Activated gamma-delta T cell treated with anti-CD3 and anti-CD28 coated beads, Interleukin-2, amount 50 U/mL, for 16 hours (primary cell): Measurements from ENCODE around the gene PLAC8.
"Not testable (repeated sequence)": the region's sequence is repeated elsewhere in the genome, so short reads cannot be mapped to it uniquely, and the experiment has no call there.

ENCODE experiments used
- DNase-seq: peaks from one replicate; pipeline ENCODE4 v3.0.0-alpha.2; 2020; ENCODE audit warnings: low read depth

Gene PLAC8

GRCh38 chr4:83067058-83067639 is 47.4 kb downstream of the PLAC8 start:
- DNase-seq, result no peak

DNA sequence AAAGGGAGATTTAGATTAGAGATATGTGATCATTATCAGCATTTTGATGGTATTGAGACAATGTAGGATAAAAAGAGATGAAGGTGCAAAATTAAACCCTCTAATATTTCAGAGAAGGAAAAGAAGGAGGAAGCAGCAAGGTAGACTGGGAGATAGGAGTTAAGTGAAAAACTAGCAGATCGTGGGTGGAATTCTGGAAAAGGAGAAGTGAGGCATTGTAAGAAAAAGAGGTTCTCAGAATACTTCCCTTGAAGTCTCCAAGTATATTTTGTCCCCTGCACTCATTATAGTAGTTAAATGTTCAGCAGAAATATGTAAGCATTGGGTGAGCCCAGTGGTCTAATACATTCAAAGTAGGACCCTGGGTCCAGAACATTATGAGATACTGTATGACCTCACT is 49.3 kb downstream of the PLAC8 start:
- no peak for DNase-seq

- DNase-seq, result no peak
Observed at GRCh38 chr4:83062739-83063138, 51.8 kb downstream of the PLAC8 start.

GRCh38 chr4:83054928-83055327 is 59.6 kb downstream of the PLAC8 start:
- no peak for DNase-seq

DNA sequence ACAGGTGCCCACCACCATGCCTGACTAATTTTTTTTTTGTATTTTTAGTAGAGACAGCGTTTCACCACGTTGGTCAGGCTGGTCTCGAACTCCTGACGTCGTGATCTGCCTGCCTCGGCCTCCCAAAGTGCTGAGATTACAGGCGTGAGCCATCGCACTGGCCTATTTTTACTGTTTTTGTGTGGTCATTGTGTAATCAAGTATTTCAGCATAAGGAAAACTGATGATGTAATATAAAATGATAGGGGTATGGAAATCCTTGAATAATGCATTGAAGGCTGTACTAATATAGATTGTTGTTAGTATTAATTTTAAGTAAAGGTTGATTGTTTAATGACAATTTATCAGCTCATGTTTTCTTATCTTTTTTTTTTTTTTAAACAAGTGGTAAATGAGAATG is 65.7 kb downstream of the PLAC8 start:
- not testable (repeated sequence) for DNase-seq

- no peak for DNase-seq
Observed at GRCh38 chr4:83046693-83047473, 67.6 kb downstream of the PLAC8 start.

DNA sequence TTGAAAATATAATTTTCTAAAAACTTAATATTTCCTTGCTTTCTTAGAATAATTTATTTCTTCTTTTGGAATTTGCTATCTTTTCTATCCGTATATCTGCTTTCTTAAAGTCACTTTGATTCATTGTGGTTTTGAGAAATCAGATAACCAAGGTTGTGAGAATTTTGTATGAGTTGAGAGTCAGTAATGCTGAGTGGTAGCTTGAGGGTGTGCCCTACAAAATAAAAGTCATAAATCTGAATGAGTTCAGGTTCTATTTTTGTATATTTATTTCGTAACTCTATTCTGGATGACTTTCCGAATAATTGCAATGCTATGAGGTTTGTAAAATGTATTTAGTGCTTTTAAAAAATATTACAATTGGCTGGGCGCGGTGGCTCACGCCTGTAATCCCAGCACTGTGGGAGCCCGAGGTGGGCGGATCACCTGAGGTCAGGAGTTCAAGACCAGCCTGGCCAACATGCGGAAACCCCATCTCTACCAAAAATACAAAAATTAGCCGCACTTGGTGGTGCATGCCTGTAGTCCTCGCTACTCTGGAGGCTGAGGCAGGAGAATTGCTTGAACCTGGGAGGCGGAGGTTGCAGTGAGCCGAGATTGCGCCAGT is 70.6 kb downstream of the PLAC8 start:
- no peak for DNase-seq

- DNase-seq, result not testable (repeated sequence)
Observed at GRCh38 chr4:83043157-83043556, 71.4 kb downstream of the PLAC8 start.

DNA sequence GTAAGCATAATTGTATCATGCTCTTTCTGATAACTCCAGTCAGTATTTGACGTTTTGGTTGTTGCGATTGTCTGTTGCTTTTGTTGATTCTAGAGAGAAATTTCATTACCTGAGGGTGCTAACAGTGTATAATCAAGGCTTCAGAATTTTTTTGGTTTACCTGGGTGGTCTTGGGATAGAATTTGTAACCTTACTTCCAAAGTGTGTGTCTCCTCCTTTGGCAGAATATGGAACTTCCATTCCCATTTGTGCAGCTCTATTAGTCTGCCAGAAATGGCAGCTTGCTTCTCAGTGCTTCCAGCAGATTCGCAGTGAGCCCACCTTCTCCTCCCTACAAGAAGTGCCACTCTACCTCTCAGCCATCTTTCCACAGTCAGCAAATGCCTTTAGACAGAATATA is 74.3 kb downstream of the PLAC8 start:
- DNase-seq, result no peak
